HG03378 (cell line): ENCODE data around the gene MYO1E.

ENCODE experiments used
- ATAC-seq: cut with Tn5 transposase; IDR thresholded peaks from one replicate; pipeline ENCODE4 v1.9.1; 2021; ENCODE audit warnings: mild to moderate bottlenecking, moderate library complexity; ENCODE audit not compliant: unreplicated experiment

The MYO1E gene

GRCh38 chr15:59203008-59203407, 169.7 kb downstream of the MYO1E start:
- ATAC-seq: no peak

- no peak for ATAC-seq
Measured at GRCh38 chr15:59200560-59200959, 172.1 kb downstream of the MYO1E start.

DNA sequence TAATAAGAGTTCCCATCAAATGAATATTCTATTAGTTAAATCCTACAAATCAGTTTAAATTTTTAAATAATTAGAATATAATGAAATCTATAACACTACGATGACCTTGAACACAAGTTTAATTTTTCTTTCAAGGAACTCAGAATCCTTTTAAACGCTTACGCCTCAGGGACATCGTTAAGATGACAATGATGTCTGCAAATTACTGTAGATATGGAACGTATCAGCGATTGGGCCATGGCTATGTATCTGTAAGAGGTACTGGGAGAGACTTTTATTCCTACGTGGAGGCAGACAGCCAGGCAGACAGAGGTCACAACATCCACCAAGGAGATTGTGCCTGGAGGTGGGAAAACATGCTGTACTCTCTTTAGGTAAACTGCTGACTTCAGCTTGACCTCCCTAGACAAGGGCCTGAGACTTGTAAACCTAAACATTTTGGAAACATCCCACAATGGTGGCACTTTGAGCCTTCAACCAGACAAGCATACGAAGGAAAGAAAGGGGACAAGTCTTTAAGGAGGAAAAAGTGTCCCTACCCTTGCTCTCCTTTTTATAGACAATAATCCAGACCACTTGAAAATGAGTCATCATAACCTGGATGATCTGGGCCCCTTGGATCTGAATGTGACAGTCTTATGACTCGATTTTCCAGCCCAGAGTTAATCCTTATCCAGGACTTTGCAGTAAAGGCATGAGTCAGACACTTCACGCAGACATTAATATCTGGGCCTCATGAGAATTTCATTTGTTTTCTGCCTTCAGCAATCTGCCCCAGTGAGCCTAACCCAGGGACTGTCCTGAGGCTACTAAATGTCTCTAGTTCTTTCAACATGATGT, 172.8 kb downstream of the MYO1E start:
- ATAC-seq: no peak

- no peak for ATAC-seq
Measured at GRCh38 chr15:59197454-59197853, 175.2 kb downstream of the MYO1E start.

GRCh38 chr15:59196416-59196815, 176.3 kb downstream of the MYO1E start:
- ATAC-seq: no peak

- no peak for ATAC-seq
Measured at GRCh38 chr15:59194639-59195325, 177.9 kb downstream of the MYO1E start.

DNA sequence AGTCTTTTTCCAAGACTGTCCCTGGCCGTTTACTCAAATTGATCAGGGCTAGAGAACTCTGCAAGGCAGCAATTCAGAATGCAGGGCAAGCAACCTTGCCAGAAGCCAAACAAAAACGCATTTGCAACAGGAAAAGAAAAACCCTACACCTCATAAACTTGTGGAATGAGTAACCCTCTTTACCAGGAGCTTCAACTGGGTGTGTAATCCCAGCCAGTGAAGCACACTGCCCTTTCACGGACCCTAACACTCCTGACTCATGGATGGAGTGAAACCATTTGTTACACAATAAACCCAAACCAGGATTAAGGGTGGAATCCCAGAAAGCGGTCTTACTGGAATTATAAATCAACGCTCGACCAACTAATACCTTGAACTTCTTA, 180.8 kb downstream of the MYO1E start:
- ATAC-seq: no peak

GRCh38 chr15:59190291-59190690, 182.4 kb downstream of the MYO1E start:
- no peak for ATAC-seq

- ATAC-seq: no peak
Measured at GRCh38 chr15:59189241-59189640, 183.4 kb downstream of the MYO1E start.

DNA sequence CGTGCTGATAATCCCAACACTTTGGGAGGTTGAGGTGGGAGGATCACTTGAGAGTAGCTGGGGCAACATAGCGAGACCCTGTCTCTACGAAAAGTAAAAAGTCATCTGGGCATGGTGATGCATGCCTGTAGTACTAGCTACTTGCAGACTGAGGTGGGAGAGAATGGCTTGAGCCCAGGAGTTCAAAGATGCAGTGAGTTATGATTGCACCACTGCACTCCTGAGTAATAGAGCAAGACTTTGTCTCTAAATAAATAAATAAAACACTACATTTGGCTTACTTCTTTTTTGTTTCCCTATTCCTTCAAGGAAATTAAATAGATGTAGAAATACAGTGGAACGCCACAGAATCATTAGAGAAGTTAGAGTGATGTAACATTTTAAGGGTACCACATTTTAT, 186.2 kb downstream of the MYO1E start:
- no peak for ATAC-seq

DNA sequence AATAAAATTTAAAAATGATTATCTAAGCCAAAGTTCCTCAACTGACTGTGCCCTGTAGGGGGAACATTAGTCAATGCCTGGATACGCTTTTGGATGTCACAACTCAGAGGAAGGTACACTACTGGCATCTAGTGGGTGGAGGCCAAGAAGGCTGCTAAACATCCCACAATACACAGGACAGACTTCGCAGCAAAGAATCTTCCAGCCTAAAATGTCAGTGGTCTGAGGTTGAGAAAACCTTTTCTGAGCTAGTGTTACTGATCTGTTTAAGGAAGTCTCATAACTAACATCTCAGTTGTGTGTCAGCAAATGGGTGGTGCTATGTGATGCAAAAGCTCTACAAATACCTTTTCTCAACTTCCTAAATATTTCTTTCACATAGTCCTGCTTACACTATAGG, 186.9 kb downstream of the MYO1E start:
- ATAC-seq: no peak

DNA sequence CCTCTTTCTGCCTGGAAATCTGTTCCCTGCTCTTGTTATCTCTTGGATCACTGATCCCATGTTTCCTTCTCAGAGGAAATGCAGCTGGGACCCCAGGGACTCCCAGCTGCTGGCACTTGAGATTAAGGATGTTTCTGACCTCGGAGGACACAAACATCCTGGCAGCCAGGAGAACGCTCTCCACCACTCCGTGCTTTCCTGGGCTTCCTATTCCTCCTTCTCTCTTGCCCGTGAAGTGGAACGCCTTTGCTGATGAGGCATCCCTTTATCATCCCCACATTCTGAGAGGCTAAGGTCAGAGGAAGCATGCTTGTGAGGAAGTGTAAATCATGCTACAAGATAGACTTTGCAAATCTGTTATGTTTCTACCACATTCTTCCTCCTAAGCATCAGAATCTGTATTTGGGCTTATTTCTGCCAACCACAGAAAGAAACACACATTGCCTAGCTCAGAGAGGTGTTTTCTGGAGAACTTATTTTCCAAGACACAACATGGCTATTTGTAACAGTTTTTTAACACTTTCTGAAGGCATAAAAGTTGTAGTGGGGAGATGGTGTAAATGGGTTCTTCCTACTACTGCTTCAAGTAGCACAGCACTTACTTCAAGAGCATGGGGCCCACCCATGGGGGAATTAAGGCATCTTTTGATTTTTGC, 191.6 kb downstream of the MYO1E start:
- no peak for ATAC-seq

DNA sequence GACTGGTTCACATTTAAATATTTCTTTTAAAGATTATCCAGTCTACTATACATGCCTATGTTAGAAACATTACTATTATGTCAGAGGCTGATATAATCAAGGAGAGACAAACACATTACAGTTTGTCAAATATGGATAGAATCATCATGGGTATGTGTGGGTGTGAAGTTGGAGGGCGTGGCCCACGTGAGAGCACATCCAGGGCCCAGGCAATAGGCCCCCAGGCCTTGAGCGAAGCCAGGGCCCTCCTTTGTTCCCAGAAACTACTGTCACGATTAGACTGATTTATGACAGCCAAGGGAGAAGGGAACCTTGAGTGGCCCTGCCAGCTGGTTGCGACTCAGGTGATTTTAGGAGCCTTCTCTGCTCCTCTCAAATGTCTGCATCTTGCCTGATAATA, 193.0 kb downstream of the MYO1E start:
- ATAC-seq: no peak

- ATAC-seq: no peak
Measured at GRCh38 chr15:59178151-59178695, 194.4 kb downstream of the MYO1E start.

DNA sequence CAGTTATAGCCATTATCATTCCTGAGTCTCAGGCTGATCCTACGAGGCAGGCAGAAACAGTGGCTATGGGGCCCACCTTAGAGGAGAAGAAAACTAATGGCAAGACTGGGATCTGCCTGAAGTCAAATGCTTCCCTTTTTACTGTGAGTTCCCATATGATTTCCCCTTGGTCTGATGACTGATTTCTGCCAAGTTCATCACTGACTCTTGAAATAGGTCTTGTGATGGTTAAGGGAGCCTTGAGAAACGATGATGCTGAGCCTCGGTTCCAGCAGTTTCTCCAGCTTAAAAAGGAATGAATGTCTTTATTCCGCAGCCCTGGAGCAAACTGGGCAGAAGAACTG, 195.4 kb downstream of the MYO1E start:
- ATAC-seq: no peak

DNA sequence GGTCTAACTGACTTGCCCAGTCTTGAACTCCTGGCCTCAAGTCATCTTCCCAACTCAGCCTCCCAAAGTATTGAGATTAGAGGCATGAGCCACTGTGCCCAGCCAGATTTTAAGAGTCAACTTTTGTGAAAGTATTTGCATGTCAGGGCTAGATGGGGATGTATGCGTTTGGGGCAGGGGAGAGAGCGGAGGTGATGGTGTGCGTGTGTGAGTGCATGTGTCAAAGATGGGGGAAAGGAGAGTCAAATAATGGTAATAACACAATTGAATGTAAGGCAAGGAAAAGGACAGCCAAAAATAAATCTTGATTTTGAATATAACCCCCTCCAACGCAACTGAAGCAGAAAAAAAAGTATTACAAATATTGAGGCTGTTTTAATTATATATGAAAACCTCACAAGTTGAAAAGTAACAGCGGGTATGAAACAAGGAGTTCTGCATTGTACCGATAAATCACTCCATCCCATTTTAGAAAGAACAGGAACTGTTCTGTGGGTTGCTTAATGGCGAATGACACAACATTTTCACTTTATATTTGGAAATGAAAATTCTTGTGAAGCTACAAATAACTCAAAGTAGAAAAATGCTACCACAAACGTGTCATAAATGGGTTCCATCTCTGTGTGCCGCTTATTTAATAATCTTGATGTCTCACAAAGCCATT, 195.9 kb downstream of the MYO1E start:
- ATAC-seq: no peak

DNA sequence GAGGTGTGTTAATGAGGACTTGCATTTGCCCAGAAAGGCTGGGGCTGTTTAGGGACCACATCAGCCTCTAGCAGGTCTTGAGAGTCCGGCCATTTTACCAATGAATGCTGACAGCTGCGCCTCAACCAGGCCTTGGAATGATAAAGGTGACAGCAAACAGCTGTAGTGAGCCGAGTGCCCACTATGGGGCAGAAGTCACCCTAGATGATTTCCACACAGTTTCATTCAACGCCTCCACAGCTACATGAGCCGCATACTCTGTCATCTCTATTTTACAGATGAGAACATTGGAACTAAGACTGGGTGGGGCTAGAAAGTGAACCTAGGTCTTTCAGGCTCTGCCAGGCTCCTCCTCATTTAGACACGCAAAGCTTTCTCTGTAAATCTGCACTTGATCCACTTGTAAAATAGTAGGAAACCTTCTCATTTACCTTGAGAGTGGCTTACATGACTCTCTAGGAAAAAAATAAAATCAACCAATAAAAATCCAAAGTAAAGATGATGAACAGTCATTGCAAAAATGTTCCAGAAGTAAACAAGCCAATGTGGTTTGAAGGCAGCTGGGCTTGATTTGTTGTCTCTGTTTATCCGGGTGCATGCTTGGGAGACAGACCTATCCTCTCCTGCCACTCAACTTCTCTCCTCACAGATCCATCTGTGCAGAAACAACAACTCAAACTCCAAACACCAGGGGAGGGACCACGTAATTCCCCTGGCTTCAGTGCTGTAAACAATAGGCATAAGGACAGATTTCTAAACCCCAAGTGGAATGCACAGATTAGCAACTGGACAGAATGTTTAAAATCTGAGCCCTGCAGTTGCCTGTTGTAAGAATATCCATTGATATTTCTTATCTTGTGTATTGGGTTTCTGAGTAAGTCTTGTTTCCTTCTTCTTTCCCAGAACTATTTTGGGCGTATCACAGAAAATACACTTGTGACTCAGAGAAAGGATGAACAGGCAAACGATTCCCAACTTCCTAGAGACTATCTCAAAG, 197.5 kb downstream of the MYO1E start:
- peak; percentile 74 for ATAC-seq

DNA sequence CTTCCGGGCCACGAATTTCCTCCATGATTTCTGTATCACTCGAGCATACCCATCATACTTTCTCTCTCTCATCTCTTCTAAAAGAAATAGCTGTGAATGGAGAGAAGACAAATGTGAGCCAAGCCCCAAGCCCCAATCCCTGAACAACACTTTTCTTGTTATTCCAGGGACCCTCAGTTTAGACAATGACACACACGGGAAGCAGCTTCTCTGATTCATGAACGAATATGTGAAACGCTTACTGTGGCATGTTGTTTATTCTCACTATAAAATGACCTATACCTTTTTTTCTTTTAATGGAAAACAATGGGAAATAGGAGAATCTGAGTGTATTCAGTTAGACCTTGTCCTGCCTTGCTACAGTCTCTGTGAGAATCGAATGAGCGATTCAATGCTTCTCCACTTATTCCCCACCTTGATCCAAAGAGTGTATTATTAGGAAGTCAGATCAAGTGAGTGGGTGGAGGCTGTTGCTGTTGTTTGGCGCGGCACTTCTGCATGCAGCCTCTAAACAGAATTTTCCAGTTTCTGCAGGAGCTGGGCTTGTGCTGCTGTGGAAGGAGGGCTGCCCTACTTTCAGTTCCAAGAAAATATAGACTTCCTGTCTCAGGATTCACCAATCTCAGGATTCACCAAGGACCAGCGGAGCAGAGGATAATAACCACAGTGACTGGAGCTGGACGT, 198.4 kb downstream of the MYO1E start:
- peak; percentile 8 for ATAC-seq

DNA sequence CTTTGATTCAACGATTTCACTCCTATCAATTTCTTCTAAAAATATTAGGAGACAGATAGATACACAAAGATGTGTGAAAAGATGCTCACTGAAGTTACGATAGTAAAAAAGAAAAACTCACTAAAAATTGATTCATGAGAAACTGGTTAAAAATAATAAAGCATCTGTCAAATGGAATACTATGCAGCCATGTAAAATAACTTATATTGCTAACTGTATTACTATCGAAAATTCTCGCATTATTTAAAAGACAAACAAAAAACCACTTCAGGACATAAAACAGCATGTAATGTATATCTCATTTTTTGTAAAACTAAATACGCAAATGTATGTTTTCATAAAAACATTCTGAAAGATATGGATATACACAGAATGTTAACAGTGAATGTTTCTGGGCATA, 199.5 kb downstream of the MYO1E start:
- no peak for ATAC-seq
